Heart right ventricle (tissue), 16 donors: ENCODE measurements around the gene SOCS2. TPM values are rescaled to one million over a fixed set of nuclear protein-coding genes. Genes with fewer than 3 reads are reported as not detected.
A peak's percentile ranks its signal among the peaks of the same experiment; 100 is the strongest.

Experiments used
- ATAC-seq, 8 donors: fragments of 200-7000 bp; cut with Tn5 transposase; one replicate each; pipeline ENCODE4 v1.9.1; 2020; ENCODE audit warnings: mild to moderate bottlenecking in 8 of 8, moderate library complexity in 8 of 8, moderate number of reproducible peaks in 1 of 8
- DNase-seq, 2 donors: peaks; one replicate each; pipeline ENCODE4 v3.0.0-alpha.2; 2020
- H3K27ac ChIP-seq, 10 donors: fragments of 200-600 bp; sonication (generic) in 2 of 10; one replicate each; pipeline versions ENCODE4 v1.5.0 to v1.8.0; 2020 to 2022; ENCODE audit warnings: mild to moderate bottlenecking in 3 of 10
- H3K27me3 ChIP-seq, 7 donors: fragments of 200-600 bp; one replicate each; pipeline ENCODE4 v1.8.0; 2021 to 2022; ENCODE audit warnings: mild to moderate bottlenecking in 2 of 7
- H3K36me3 ChIP-seq, 9 donors: fragments of 200-600 bp; sonication (generic) in 1 of 9; one replicate each; pipeline versions ENCODE4 v1.5.0 to v1.8.0; 2020 to 2022; ENCODE audit warnings: mild to moderate bottlenecking in 2 of 9
- H3K4me1 ChIP-seq, 9 donors: fragments of 200-600 bp; sonication (generic) in 1 of 9; one replicate each; pipeline versions ENCODE4 v1.5.0 to v1.8.0; 2020 to 2022; ENCODE audit warnings: mild to moderate bottlenecking in 4 of 9
- H3K4me3 ChIP-seq, 10 donors: fragments of 200-600 bp; sonication (generic) in 2 of 10; one replicate each; pipeline versions ENCODE4 v1.5.0 to v1.8.0; 2020 to 2022; ENCODE audit warnings: mild to moderate bottlenecking in 7 of 10, moderate library complexity in 2 of 10
- H3K9me3 ChIP-seq, 11 donors: fragments of 200-600 bp in 10 of 11; sonication (generic) in 2 of 11; one replicate each; pipeline versions ENCODE4 v1.5.0 to v1.8.0; 2013 to 2022; ENCODE audit warnings: mild to moderate bottlenecking in 2 of 11, control low read depth in 1 of 11, moderate library complexity in 1 of 11
- WGBS, 2 donors: extraction: QIAGEN DNeasy Blood & Tissue Kit; methylation state at CpG; one replicate each; pipeline ENCODE4 v1.1.7; 2013; ENCODE audit warnings: inconsistent platforms in 1 of 2; 5-methylcytosine and 5-hydroxymethylcytosine counted together
- intact Hi-C, 10 donors: fragments of 100-400 bp; cut with DNase I; formaldehyde crosslinking; loops; one replicate each; pipeline versions ENCODE4 v1.11.1 to v1.14.2; 2022
- polyA plus RNA-seq, 2 donors: library from polyadenylated mRNA; stranded (reverse); fragments of 200-250 nt; gene quantifications; one replicate each; pipeline ENCODE4 v1.2.3, GENCODE V29; 2013
- total RNA-seq, 10 donors: library from RNA; stranded (reverse); fragmentation: NEBNext Ultra II Directional in 3 of 10; extraction: Animal tissue kit (Norgen Biotek cat#: 25700) in 3 of 10; gene quantifications; one replicate each; pipeline versions ENCODE4 v1.2.1 to v1.2.4, GENCODE V29; 2021 to 2023
- TF ChIP-seq, protein P1 (sequence below), 9 donors: fragments of 200-600 bp; sonication (generic) in 2 of 9; IDR thresholded peaks; one replicate each; pipeline versions ENCODE4 v1.5.0 to v1.8.0; 2021 to 2022; ENCODE audit warnings: antibody characterized with exemption in 9 of 9, mild to moderate bottlenecking in 5 of 9, moderate library complexity in 1 of 9
- donor health status: Arrhythmogenic right ventricular cardiomyopathy.
- donor health status: ischemic (EF 13 %, LVEDD 7.1; RV severe dilation, severe dysfunction).
- donor health status: healthy with polysubstance abuse.
- donor health status: DM: no; HTN: yes; CAD: no.
- donor health status: DM: no; HTN: no; CAD: no.
- donor health status: ischemic (EF 25% LVEDD 6.9; RV normal size, moderate dysfunction).
- donor health status: ischemic (EF 25% LVEDD 5.7; RV mildly dilated, moderate dysfunction).
- donor health status: healthy.
- donor health status: DM: yes; HTN: yes; CAD: no.
- donor health status: Ischemic cardiomyopathy.
- donor health status: ischemic (EF 35%, LVEDD 5.7; RV mildly dilated, moderate dysfunction).
- donor health status: nonischemic (EF 11% LVEDD 7.7; RV severe dilation, severe dysfunction).
- donor health status: DM: yes; HTN: yes; CAD: no.
- donor health status: PGD.
- donor health status: ischemic (EF 29% LVEDD 5.4; RV normal size, mild dysfunction).
- donor health status: nonischemic (EF 23%, LVEDD 6.1; RV moderate dilation, normal function).

SOCS2 gene
- total and polyA plus RNA-seq, 12 donors: 8.6 to 35.1 (median 18.3) TPM

- WGBS, 2 donors: 44 to 52% methylated on average over 3 of the region's 3 CpGs
- intact Hi-C loops: loop anchor here in 6 of 10 donors (5.0 to 10.0 kb wide), 6 partner anchors 98 to 498 kb away; partner anchors contain the start of gene CRADD (in 2 of the 6)
- peak overlapping the region in 4 of 10 donors; percentile 10 to 98 (median 84) for H3K4me3 ChIP-seq
- H3K27me3 ChIP-seq: peaks cover 0 to 37% (median 0%) of the 10 kb centered on the region in 7 donors
- no peaks in the 10 kb centered on the region for H3K9me3 ChIP-seq
- peaks cover 0 to 59% (median 17%) of the 10 kb centered on the region in 9 donors for H3K36me3 ChIP-seq
- peaks cover 3 to 72% (median 62%) of the 10 kb centered on the region in 9 donors for H3K4me1 ChIP-seq
- no peak for ATAC-seq
- no peak for DNase-seq
- H3K27ac ChIP-seq: peak overlapping the region in 4 of 10 donors; percentile 20 to 100 (median 68)
- TF ChIP-seq, protein P1, sequence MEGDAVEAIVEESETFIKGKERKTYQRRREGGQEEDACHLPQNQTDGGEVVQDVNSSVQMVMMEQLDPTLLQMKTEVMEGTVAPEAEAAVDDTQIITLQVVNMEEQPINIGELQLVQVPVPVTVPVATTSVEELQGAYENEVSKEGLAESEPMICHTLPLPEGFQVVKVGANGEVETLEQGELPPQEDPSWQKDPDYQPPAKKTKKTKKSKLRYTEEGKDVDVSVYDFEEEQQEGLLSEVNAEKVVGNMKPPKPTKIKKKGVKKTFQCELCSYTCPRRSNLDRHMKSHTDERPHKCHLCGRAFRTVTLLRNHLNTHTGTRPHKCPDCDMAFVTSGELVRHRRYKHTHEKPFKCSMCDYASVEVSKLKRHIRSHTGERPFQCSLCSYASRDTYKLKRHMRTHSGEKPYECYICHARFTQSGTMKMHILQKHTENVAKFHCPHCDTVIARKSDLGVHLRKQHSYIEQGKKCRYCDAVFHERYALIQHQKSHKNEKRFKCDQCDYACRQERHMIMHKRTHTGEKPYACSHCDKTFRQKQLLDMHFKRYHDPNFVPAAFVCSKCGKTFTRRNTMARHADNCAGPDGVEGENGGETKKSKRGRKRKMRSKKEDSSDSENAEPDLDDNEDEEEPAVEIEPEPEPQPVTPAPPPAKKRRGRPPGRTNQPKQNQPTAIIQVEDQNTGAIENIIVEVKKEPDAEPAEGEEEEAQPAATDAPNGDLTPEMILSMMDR (IDR thresholded peaks at IDR 0.05): no peak
Measured at GRCh38 chr12:93577222-93577621, 4.7 kb downstream of the SOCS2 start.

- H3K36me3 ChIP-seq: peaks cover 0 to 69% (median 17%) of the 10 kb centered on the region in 9 donors
- intact Hi-C loops: loop anchor here in 6 of 10 donors (5.0 to 10.0 kb wide), 6 partner anchors 97 to 497 kb away; partner anchors contain the start of gene CRADD (in 2 of the 6)
- WGBS, 2 donors: 72 to 78% methylated on average over 5 of the region's 5 CpGs
- TF ChIP-seq, protein P1 (IDR thresholded peaks at IDR 0.05): no peak
- peaks cover 3 to 72% (median 62%) of the 10 kb centered on the region in 9 donors for H3K4me1 ChIP-seq
- H3K9me3 ChIP-seq: no peaks in the 10 kb centered on the region
- DNase-seq (no peak), ATAC-seq (no peak)
- H3K27me3 ChIP-seq: peaks cover 0 to 27% (median 0%) of the 10 kb centered on the region in 7 donors
- no peak overlapping the region for H3K4me3 ChIP-seq
- H3K27ac ChIP-seq: peak overlapping the region in 5 of 10 donors; percentile 20 to 100 (median 38)
Measured at GRCh38 chr12:93578221-93578620, 5.7 kb downstream of the SOCS2 start.

DNA sequence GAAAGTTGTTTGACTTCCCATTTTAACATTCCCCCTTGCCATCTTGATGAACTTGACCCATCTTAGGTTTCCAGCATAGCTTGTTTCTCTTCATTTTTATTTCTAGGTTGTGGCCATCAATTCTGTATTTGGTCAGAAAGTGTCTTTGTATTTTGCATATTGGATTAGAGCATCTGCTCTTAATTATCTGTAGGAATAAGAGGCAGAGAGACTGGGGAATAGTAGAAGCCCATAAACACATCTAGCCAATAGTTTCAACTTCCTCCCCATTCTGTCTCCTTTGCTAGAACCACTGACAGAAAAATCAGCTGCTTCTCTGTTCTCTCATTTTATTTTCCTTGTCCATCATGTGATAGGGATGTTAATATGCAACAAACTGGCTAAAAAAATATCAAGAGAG lies 8.2 kb downstream of the SOCS2 start:
- intact Hi-C loops: loop anchor here in 1 of 10 donors (5.0 kb wide), 1 partner anchor 152 kb away; no protein-coding TSS in a partner anchor
- TF ChIP-seq, protein P1 (IDR thresholded peaks at IDR 0.05): no peak
- Histone ChIP-seq H3K27ac (no peak overlapping the region), H3K9me3 (no peaks in the 10 kb centered on the region), H3K36me3 (peaks cover 0 to 78% (median 8%) of the 10 kb centered on the region in 9 donors), H3K4me3 (no peak overlapping the region), H3K4me1 (peaks cover 0 to 53% (median 43%) of the 10 kb centered on the region in 9 donors), H3K27me3 (peaks cover 0 to 2% (median 0%) of the 10 kb centered on the region in 7 donors)
- no peak for ATAC-seq
- no peak for DNase-seq

GRCh38 chr12:93581370-93581769 lies 8.9 kb downstream of the SOCS2 start:
- DNase-seq: no peak
- 75 to 80% methylated on average over 2 of the region's 2 CpGs for WGBS, 2 donors
- intact Hi-C loops: loop anchor here in 1 of 10 donors (5.0 kb wide), 1 partner anchor 151 kb away; no protein-coding TSS in a partner anchor
- no peak for ATAC-seq
- peaks cover 0 to 46% (median 37%) of the 10 kb centered on the region in 9 donors for H3K4me1 ChIP-seq
- H3K4me3 ChIP-seq: no peak overlapping the region
- H3K27me3 ChIP-seq: no peaks in the 10 kb centered on the region
- no peak overlapping the region for H3K27ac ChIP-seq
- TF ChIP-seq, protein P1 (IDR thresholded peaks at IDR 0.05): no peak
- H3K36me3 ChIP-seq: peaks cover 0 to 78% (median 1%) of the 10 kb centered on the region in 9 donors
- no peaks in the 10 kb centered on the region for H3K9me3 ChIP-seq
